ENCODE results near the gene FARP1. TPM values are rescaled to one million over a fixed set of nuclear protein-coding genes. Genes with fewer than 3 reads are reported as not detected.
A peak's percentile ranks its signal among the peaks of the same experiment; 100 is the strongest.

FARP1 gene
- total and polyA plus RNA-seq, 2 of the 8 experiments (the other 6 are each of a cell fraction or from before 2014, with no cell fraction given): 24.7 to 104 TPM

DNA sequence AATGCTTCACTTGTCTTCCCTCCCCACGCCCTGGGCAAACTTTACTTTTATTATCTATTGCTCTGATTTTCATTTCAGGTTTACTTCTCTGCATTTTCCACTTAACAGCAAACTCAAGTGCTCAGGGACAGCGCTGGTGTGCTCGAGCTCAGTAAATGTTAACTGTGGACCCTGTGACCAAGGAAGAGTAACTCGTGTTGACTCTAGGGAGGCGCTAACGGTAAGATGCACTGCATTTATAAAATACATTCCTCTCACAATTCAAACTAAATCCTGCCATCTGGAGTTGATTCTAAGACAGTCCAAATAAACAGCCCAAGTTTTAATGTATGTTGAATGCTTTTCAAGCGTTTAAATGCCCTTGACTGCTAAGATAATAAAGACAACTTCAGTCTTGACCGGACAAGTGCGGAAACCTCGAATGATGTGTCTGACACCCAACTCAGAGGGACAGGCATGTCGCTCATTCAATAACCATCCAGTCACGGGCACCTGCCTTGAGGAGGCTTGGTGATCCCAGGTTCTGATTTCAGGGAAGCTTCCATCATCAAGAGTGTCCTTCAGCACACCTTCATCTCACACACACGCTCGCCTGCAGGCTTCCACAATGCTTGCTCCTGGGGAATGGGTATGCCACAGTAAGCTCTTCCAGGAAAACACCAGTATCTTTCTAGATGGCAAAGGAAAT, 340.9 kb downstream of the FARP1 start:
- H2BK15ac ChIP-seq (ENCODE audit: low read length): no peak overlapping the region
- H3K79me1 ChIP-seq (ENCODE audit: low read depth, low read length): peaks cover 14% of the 10 kb centered on the region
- no peaks in the 10 kb centered on the region for H3K9me3 ChIP-seq (ENCODE audit: insufficient read depth in 2 of 2, low read depth in 1 of 2, low read length in 1 of 2)
- no peak overlapping the region for H3K14ac ChIP-seq (ENCODE audit: insufficient read length)
- H2AFZ ChIP-seq (ENCODE audit: low read length): no peak overlapping the region
- peak overlapping the region; percentile 65 to 67 for H3K4me2 ChIP-seq (ENCODE audit: insufficient read depth in 1 of 2, low read depth in 2 of 2, low read length in 2 of 2)
- no peak overlapping the region for H3K56ac ChIP-seq (replicated peaks; ENCODE audit: insufficient read length, low read depth, low read length)
- no peak overlapping the region for H3K18ac ChIP-seq (ENCODE audit: extremely low read depth, low read length)
- H3K23me2 ChIP-seq (ENCODE audit: low read depth, low read length): no peaks in the 10 kb centered on the region
- H3K9ac ChIP-seq (replicated peaks in 1 of 4; ENCODE audit: extremely low read depth in 1 of 4, low read depth in 3 of 4, low read length in 3 of 4): peak overlapping the region in 2 of 4 experiments; percentile 14 to 34; a peak in 1 of 7 replicates
- ChIA-PET POLR2A (ENCODE audit: partially characterized antibody) (interaction anchor here (0.7 to 3.5 kb wide), 12 partner anchors 8 to 94 kb away, joined by 3 to 18 read pairs (median 4); partner anchors contain the start of gene STK24), CTCF (ENCODE audit: partially characterized antibody) (interaction anchor here (0.9 to 5.9 kb wide), 38 partner anchors 8 to 360 kb away, joined by 3 to 42 read pairs (median 4); no protein-coding TSS in a partner anchor)
- peaks cover 0 to 3% (median 0%) of the 10 kb centered on the region in 4 experiments; a peak in 1 of 8 replicates for H3K36me3 ChIP-seq (ENCODE audit: control insufficient read depth in 2 of 4, insufficient read depth in 4 of 4, low read length in 3 of 4)
- FAIRE-seq: no peak
- H2BK12ac ChIP-seq (ENCODE audit: low read depth, low read length): peak overlapping the region; percentile 81; the same call in 1 of the 2 replicates
- H3K4me1 ChIP-seq (replicated peaks in 1 of 4; ENCODE audit: control insufficient read depth in 3 of 4, insufficient read depth in 4 of 4, low read length in 3 of 4): peaks cover 13 to 47% (median 41%) of the 10 kb centered on the region in 4 experiments
- H4K5ac ChIP-seq (ENCODE audit: insufficient read length, low read depth, low read length): no peak overlapping the region
- no peak overlapping the region for H4K91ac ChIP-seq (replicated peaks; ENCODE audit: insufficient read length, low read length)
- H3K23ac ChIP-seq (ENCODE audit: insufficient read length): no peak overlapping the region
- peak overlapping the region in 3 of 4 experiments; percentile 11 to 43 (median 16); a peak in 4 of 8 replicates for H3K4me3 ChIP-seq (ENCODE audit: extremely low read depth in 1 of 4, insufficient read depth in 2 of 4, low read depth in 3 of 4, low read length in 4 of 4)
- peaks cover 29 to 43% of the 10 kb centered on the region in 2 experiments for H4K20me1 ChIP-seq (replicated peaks in 1 of 2; ENCODE audit: control insufficient read depth in 1 of 2, insufficient read depth in 2 of 2, low read length in 2 of 2)
- no peak overlapping the region for H2BK120ac ChIP-seq (replicated peaks; ENCODE audit: low read depth, low read length)
- 87% methylated on average over 14 of the region's 14 CpGs; no CpG with 5 or more reads in 1 of the 2 experiments for WGBS, 2 experiments (ENCODE audit: extremely low coverage in 1 of 2, insufficient coverage in 1 of 2, insufficient read length in 1 of 2, insufficient replicate concordance in 2 of 2, low coverage in 1 of 2, low lambda C conversion rate in 2 of 2, missing lambda C conversion rate in 1 of 2)
- no peak overlapping the region for H4K8ac ChIP-seq (ENCODE audit: extremely low read depth, insufficient read depth, low read length)
- no peaks in the 10 kb centered on the region for H3K27me3 ChIP-seq (replicated peaks in 1 of 4; ENCODE audit: control insufficient read depth in 3 of 4, extremely low read depth in 1 of 4, insufficient read depth in 3 of 4, low read length in 3 of 4)
- H3K27ac ChIP-seq (ENCODE audit: low read depth, low read length): 0 out of 2 replicates have a peak overlapping the region, but pooled peaks have one; percentile 65
- peak overlapping the region; percentile 31; the same call in 1 of the 2 replicates for H2BK5ac ChIP-seq (ENCODE audit: low read depth, low read length)
- DNase-seq (ENCODE audit: low read depth in 1 of 2, low spot score in 2 of 2): no peak
- no peak overlapping the region for H3K4ac ChIP-seq (replicated peaks; ENCODE audit: insufficient read length, low read depth, low read length)
- peaks cover 21 to 99% of the 10 kb centered on the region in 2 experiments for H3K79me2 ChIP-seq (ENCODE audit: control insufficient read depth in 1 of 2, insufficient read depth in 2 of 2, low read length in 2 of 2)
- H2AK5ac ChIP-seq (ENCODE audit: low read depth, low read length): peak overlapping the region; percentile 47; the same call in 1 of the 2 replicates
- H2BK20ac ChIP-seq (ENCODE audit: low read length): no peak overlapping the region
- TF ChIP-seq CTCF (IDR thresholded peaks at IDR 0.05; ENCODE audit: control extremely low read depth in 1 of 3, insufficient read depth in 1 of 3, low read depth in 1 of 3, low read length in 3 of 3): no peak
- no peak for TF ChIP-seq POU5F1 (IDR thresholded peaks at IDR 0.05; ENCODE audit: low read depth, low read length)
- no peak for TF ChIP-seq RNF2 (IDR thresholded peaks at IDR 0.05; ENCODE audit: borderline replicate concordance, low read depth, low read length, missing control alignments, poor library complexity, severe bottlenecking)
- no peak for TF ChIP-seq KDM1A (IDR thresholded peaks at IDR 0.05; ENCODE audit: borderline replicate concordance, low read length)
- no peak for TF ChIP-seq JUN (IDR thresholded peaks at IDR 0.05; ENCODE audit: low read depth, low read length)
- TF ChIP-seq BCL11A (IDR thresholded peaks at IDR 0.05; ENCODE audit: low read depth in 2 of 2, low read length in 2 of 2): no peak
- no peak for TF ChIP-seq KDM5A (IDR thresholded peaks at IDR 0.05; ENCODE audit: low read length)
- no peak for TF ChIP-seq JUND (IDR thresholded peaks at IDR 0.05; ENCODE audit: low read length)
- TF ChIP-seq CBX5 (IDR thresholded peaks at IDR 0.05; ENCODE audit: low read depth, low read length): no peak

Data from H1 (cell line).